Muscle of leg (tissue), 11 donors: ENCODE results near the gene POTEH. TPM values are rescaled to one million over a fixed set of nuclear protein-coding genes. Genes with fewer than 3 reads are reported as not detected.
"Not testable (repeated sequence)": the region's sequence is repeated elsewhere in the genome, so short reads cannot be mapped to it uniquely, and the experiment has no call there.

Experiments used
- DNase-seq: peaks from one replicate; pipeline ENCODE4 v3.0.0; 2013
- H3K27ac ChIP-seq: one replicate; pipeline ENCODE4 v1.5.1; 2013; ENCODE audit warnings: mild to moderate bottlenecking, low read length, control low read depth
- H3K27me3 ChIP-seq: one replicate; pipeline ENCODE4 v1.6.1; 2013; ENCODE audit warnings: low read length; ENCODE audit not compliant: control insufficient read depth, insufficient read depth
- H3K36me3 ChIP-seq: one replicate; pipeline ENCODE4 v1.6.1; 2013; ENCODE audit warnings: low read length; ENCODE audit not compliant: control insufficient read depth, insufficient read depth
- H3K4me1 ChIP-seq: one replicate; pipeline ENCODE4 v1.6.1; 2013; ENCODE audit warnings: low read length; ENCODE audit not compliant: control insufficient read depth, insufficient read depth
- H3K4me3 ChIP-seq: one replicate; pipeline ENCODE4 v1.5.1; 2013; ENCODE audit warnings: low read length, control low read depth
- H3K9me3 ChIP-seq: replicated peaks from 2 replicates; pipeline ENCODE4 v1.6.1; 2013; ENCODE audit warnings: low read depth, low read length; ENCODE audit not compliant: control insufficient read depth
- WGBS: methylation state at CpG from one replicate; pipeline ENCODE4 v1.1.5; 2013; ENCODE audit warnings: missing lambda C conversion rate; ENCODE audit not compliant: insufficient coverage; 5-methylcytosine and 5-hydroxymethylcytosine counted together
- polyA plus RNA-seq, 8 donors: library from polyadenylated mRNA; unstranded; fragments of 120-200 nt; gene quantifications; one replicate each; pipeline versions ENCODE4 v1.2.1 to v1.2.3, GENCODE V29; 2013; ENCODE audit warnings: inconsistent platforms in 1 of 8, low replicate concordance in 1 of 8; ENCODE audit not compliant: insufficient read length in 8 of 8, insufficient read depth in 1 of 8
- total RNA-seq: library from RNA; stranded (reverse); fragments of 120-200 nt; gene quantifications from one replicate; pipeline ENCODE4 v1.2.4, GENCODE V29; 2013

Gene POTEH
- total and polyA plus RNA-seq, 9 donors, result 0.74 TPM; not detected in 8

DNA sequence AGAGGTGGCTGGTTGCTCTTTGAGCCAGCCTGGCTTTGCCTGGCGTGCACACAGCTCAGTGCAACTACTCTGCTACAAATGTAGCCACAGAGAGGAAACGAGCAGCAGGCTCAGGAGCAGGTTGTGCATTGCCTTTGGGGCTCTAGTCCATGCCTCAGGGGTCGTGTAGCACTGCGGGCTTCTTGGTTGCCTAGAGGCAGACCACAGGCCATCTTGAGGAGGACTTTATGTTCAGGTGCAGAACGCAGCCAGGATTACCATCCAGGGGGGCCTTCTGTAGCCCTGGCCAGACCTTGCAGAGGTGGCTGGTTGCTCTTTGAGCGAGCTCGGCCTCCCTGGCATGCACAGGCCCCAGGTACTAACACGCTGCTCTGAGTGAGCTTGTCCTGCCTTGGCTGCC is 41.2 kb downstream of the POTEH start:
- H3K4me3 ChIP-seq, H3K27me3 ChIP-seq, H3K9me3 ChIP-seq, H3K36me3 ChIP-seq, H3K27ac ChIP-seq, H3K4me1 ChIP-seq, DNase-seq: not testable (repeated sequence)
- no CpG with 5 or more reads among the region's 8 CpGs for WGBS

DNA sequence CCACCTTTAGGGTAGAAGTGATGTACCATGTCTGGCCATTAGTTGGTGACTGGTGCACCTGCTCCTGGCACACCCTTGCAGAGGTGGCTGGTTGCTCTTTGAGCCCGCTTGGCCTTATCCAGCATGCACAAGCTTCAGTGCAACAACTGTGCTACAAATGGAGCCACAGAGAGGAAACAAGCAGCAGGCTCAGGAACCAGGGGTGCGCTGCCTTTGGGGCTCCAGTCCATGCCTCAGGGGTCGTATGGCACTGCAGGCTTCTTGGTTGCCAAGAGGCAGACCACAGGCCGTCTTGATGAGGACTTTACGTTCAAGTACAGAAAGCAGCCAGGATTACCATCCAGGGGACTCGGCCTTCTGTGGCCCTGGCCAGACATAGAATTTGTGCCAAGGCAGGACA is 44.6 kb downstream of the POTEH start:
- DNase-seq, result not testable (repeated sequence)
- WGBS, result no CpG with 5 or more reads among the region's 6 CpGs

DNA sequence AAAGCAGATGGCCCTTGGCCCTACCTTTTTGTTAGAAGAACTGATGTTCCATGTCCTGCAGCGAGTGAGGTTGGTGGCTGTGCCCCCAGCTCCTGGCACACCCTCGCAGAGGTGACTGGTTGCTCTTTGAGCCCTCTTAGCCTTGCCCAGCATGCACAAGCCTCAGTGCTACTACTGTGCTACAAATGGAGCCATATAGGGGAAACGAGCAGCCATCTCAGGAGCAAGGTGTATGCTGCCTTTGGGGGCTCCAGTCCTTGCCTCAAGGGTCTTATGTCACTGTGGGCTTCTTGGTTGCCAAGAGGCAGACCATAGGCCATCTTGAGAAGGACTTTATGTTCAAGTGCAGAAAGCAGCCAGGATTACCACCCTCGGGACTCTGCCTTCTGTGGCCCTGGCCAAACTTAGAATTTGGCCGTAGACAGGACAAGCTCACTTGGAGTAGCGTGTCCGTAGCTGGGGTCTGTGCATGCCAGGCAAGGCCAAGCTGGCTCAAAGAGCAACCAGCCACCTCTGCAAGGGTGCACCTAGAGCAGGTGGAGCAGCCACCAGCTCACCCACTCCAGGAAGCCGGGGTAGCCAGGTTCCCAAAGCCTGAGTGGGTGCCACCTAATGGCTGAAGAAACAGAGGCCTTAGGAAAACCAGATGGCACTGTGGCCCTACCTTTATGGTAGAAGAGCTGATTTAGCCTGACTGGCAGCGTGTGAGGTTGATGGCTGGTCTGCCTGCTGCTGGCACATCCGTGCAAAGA is 48.5 kb downstream of the POTEH start:
- not testable (repeated sequence) for H3K4me1 ChIP-seq, H3K9me3 ChIP-seq, DNase-seq, H3K27me3 ChIP-seq, H3K4me3 ChIP-seq, H3K27ac ChIP-seq, H3K36me3 ChIP-seq
- no CpG with 5 or more reads among the region's 10 CpGs for WGBS

More for the DNA sequence above, 44.6 kb downstream of the POTEH start:
- not testable (repeated sequence) for H3K27ac ChIP-seq, H3K27me3 ChIP-seq, H3K36me3 ChIP-seq, H3K9me3 ChIP-seq, H3K4me3 ChIP-seq, H3K4me1 ChIP-seq

DNA sequence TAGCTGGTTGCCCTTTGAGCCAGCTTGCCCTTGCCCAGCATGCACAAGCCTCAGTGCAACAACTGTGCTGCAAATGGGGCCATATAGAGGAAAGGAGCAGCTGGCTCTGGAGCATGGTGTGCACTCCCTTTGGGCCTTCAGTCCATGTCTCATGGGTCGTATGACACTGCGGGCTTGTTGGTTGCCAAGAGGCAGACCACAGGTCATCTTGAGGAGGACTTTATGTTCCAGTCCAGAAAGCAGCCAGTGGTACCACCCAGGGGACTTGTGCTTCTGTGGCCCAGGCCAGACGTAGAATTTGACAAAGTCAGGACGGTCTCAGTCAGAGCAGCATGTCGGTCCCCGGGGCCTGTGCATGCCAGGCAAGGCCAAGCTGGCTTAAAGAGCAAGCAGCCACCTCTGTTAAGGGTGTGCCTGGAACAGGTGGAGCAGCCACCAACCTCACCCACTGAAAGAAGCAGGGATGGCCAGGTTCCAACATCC is 49.1 kb downstream of the POTEH start:
- WGBS, result no CpG with 5 or more reads among the region's 6 CpGs
- not testable (repeated sequence) for H3K27ac ChIP-seq, H3K9me3 ChIP-seq, DNase-seq, H3K4me3 ChIP-seq, H3K36me3 ChIP-seq, H3K4me1 ChIP-seq, H3K27me3 ChIP-seq

DNA sequence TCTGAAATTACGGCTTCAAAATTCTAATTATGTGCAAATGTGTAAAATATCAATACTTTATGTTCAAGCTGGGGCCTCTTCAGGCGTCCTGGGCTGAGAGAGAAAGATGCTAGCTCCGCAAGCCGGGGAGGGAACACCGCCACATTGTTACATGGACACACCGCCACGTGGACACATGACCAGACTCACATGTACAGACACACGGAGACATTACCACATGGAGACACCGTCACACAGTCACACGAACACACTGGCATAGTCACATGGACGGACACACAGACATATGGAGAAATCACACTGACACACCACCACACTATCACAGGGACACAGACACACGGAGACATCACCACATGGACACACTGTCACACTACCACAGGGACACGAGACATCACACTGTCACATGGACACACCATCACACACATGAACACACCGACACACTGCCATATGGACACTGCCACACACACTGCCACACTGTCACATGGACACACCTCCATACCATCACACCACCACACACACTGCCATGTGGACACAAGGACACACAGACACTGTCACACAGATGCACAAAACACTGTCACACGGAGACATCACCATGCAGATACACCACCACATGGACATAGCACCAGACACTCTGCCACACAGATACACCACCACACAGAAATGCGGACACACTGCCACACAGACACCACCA is 58.0 kb downstream of the POTEH start:
- H3K27ac ChIP-seq, H3K27me3 ChIP-seq, H3K4me1 ChIP-seq, H3K4me3 ChIP-seq, DNase-seq, H3K36me3 ChIP-seq, H3K9me3 ChIP-seq: not testable (repeated sequence)
- WGBS, result 83% methylated on average over 4 of the region's 16 CpGs

DNA sequence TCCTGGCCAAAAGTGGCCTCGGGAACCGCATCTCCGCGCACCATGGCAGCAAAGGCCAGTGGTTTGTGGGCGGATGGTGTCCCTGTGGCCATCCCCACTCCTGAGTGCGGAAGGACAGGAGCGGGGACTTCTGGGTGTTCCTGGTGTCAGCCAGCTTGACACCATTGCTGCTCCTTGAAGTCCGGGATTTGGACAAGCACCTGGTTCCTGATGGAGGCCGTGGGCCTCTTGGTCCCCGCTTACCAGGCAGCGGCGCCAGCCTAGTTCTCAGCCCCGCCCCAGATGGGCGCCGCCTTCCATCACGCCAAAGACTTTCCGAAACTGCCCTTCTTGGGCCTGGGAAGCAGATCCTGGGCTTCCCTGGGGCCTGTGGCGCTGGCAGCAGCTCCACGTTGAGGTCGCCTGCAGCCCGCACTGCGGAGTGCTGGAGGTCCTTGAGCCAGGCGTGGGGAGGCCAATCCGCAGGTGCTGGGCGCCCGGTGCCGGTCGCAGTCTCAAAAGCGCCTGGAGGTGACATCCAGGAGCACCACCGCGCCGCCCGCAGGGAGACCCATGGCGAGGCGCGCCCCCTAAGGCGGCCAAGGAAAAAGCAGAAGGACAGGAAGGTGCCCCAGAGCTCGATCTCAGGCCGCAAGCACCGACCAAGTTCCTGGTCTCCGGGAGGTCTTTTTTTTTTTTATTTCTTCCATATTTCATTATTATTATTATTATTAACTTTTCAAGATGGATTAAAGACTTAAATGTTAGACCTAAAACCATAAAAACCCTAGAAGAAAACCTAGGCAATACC is 59.5 kb downstream of the POTEH start:
- not testable (repeated sequence) for H3K27me3 ChIP-seq, H3K4me1 ChIP-seq, H3K27ac ChIP-seq, DNase-seq, H3K36me3 ChIP-seq, H3K4me3 ChIP-seq, H3K9me3 ChIP-seq
- 84% methylated on average over 13 of the region's 41 CpGs for WGBS

DNA sequence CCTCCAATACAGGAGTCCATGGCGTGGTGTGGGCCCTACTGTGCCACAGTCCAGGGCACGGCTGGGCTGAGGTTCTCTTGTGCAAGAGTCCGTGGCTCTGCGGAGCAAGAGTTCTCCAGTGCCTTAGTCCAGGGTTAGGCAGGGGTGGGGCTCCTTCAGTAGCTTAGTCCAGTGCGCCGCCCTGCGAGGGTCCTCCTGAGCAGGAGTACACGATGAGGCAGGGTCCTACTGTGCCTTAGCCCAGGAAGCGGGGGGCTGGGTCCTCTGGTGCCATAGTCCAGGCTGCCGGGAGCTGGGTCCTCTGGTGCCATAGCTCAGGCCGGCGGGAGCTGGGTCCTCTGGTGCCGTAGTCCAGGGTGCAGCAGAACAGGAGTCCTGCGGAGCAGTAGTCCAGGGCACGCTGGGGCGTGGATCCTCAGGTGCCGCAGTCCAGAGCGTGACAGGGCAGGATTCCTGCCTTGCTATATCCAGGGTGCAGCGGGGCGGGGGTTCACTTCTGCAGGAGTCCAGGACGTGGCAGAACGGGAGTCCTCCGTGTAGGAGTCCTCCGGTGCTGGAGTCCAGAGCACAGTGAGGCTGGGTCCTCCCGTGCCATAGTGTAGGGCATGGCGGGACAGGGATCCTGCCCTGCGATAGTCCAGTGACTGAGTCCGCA is 69.7 kb downstream of the POTEH start:
- H3K36me3 ChIP-seq, H3K4me3 ChIP-seq, H3K4me1 ChIP-seq, DNase-seq, H3K9me3 ChIP-seq, H3K27me3 ChIP-seq, H3K27ac ChIP-seq: not testable (repeated sequence)
- 89% methylated on average over 6 of the region's 28 CpGs for WGBS

DNA sequence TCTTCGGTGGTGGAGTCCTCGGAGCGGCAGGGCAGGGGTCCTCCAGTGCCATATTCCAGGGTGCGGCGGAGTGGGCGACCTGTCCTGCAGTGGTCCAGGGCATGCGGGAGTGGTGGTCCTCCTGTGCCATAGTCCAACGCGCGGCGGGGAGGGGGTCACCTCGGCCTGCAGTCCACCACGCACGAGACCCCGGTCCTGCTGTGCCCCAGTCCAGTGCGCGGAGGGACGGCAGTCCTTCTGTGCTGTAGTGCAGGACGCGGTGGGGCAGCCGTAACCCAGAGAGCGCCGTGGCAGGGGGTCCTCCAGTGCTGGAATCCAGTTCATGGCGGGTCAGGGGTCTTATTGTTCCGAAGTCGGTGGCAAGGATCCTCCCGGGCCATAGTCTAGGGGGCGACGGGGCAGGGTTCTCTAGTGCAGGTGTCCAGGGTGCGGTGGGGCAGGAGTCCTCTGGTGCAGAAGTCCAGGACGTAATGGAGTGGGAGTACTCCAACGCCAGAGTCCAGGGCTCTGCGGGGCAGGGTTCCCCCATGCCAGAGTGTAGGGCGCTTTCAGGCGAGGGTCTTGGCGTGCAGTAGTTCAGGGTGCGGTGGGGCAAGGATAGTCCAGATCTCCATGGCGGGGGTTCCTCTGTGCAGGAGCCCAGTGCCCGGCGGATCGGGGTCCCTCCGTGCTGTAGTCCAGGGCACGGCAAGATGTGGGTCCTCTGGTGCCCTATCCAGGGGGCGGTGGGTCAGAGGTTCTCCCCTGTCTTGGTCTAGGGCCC is 70.7 kb downstream of the POTEH start:
- H3K4me1 ChIP-seq, H3K27me3 ChIP-seq, DNase-seq: not testable (repeated sequence)

DNA sequence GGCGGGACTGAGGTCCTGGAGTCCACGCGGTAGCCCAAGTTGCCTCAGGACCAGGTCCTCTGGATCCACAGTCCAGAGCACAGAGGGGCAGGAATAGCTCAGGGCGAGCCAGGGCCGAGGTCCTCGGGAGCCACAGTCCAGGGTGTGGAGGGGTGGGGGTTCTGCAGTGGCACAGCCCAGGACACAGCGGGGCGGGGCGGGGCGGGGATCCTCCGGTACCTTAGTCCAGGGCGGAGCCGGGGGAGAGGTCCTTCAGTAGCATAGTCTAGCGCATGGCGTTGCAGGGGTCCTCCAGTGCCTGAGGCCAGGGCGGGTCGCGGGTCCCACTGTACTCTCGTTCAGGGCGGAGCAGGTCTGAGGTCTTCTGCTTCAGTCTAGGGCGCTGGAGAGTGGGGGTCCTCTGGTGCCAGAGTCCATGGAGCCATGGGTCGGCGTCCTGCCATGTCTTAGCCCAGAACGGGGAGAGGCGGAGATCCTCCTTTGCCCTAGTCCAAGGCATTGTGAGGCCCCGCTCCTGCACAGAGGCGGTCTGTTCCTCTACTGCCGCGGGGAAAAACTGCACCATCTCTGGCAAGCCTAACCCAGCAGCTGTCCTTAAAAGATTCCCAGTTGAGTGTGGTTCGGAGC is 71.4 kb downstream of the POTEH start:
- DNase-seq, H3K27ac ChIP-seq, H3K4me3 ChIP-seq, H3K4me1 ChIP-seq, H3K9me3 ChIP-seq, H3K36me3 ChIP-seq, H3K27me3 ChIP-seq: not testable (repeated sequence)
- WGBS, result 92% methylated on average over 5 of the region's 30 CpGs

More for the DNA sequence above, 70.7 kb downstream of the POTEH start:
- H3K36me3 ChIP-seq, H3K9me3 ChIP-seq, H3K27ac ChIP-seq, H3K4me3 ChIP-seq: not testable (repeated sequence)
- WGBS, result no CpG with 5 or more reads among the region's 44 CpGs
